Measurements from ENCODE around the gene CFAP61.

Gene CFAP61

DNA sequence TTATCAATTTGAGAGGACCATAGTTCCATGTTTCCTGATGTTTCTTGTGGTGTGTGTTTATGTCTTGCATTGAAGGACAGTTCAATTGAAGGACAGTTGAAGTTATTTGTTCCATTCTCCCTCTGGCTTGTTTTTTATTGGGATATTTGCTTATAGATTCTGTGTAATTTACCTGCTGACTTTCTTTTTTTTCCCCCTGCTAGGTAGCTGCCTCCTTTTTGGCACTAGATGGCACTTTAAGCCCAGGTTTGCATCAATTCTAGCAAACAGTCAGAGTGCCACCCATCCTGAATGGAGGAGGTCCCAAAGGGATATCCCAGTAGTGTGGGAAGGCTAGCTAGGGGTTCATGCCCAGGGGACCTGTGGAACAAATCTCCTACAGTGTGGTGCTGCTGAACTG lies 78.1 kb downstream of the CFAP61 start (continued):
- TF ChIP-seq ZFHX2 (tag by site-specific recombination; conservative IDR thresholded peaks at IDR 0.05): no peak
- TF ChIP-seq ZNF626 (tag by site-specific recombination; IDR thresholded peaks at IDR 0.05): peak; percentile 92
- TF ChIP-seq BCL11A (tag by site-specific recombination; IDR thresholded peaks at IDR 0.05; ENCODE audit: low read depth): no peak
- TF ChIP-seq ZNF48 (tag by site-specific recombination; IDR thresholded peaks at IDR 0.05): no peak
- no peak for TF ChIP-seq ZNF175 (tag by site-specific recombination; IDR thresholded peaks at IDR 0.05)
- TF ChIP-seq, protein P1, sequence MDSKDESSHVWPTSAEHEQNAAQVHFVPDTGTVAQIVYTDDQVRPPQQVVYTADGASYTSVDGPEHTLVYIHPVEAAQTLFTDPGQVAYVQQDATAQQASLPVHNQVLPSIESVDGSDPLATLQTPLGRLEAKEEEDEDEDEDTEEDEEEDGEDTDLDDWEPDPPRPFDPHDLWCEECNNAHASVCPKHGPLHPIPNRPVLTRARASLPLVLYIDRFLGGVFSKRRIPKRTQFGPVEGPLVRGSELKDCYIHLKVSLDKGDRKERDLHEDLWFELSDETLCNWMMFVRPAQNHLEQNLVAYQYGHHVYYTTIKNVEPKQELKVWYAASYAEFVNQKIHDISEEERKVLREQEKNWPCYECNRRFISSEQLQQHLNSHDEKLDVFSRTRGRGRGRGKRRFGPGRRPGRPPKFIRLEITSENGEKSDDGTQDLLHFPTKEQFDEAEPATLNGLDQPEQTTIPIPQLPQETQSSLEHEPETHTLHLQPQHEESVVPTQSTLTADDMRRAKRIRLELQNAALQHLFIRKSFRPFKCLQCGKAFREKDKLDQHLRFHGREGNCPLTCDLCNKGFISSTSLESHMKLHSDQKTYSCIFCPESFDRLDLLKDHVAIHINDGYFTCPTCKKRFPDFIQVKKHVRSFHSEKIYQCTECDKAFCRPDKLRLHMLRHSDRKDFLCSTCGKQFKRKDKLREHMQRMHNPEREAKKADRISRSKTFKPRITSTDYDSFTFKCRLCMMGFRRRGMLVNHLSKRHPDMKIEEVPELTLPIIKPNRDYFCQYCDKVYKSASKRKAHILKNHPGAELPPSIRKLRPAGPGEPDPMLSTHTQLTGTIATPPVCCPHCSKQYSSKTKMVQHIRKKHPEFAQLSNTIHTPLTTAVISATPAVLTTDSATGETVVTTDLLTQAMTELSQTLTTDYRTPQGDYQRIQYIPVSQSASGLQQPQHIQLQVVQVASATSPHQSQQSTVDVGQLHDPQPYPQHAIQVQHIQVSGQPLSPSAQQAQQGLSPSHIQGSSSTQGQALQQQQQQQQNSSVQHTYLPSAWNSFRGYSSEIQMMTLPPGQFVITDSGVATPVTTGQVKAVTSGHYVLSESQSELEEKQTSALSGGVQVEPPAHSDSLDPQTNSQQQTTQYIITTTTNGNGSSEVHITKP (tag by site-specific recombination; IDR thresholded peaks at IDR 0.05): no peak
- no peak for TF ChIP-seq ZNF416 (tag by site-specific recombination; IDR thresholded peaks at IDR 0.05)
- peak; percentile 87 for TF ChIP-seq ZNF610 (tag by site-specific recombination; IDR thresholded peaks at IDR 0.05; ENCODE audit: borderline replicate concordance)
- no peak for TF ChIP-seq ZNF433 (tag by site-specific recombination; IDR thresholded peaks at IDR 0.05; ENCODE audit: low read depth)
- no peak for TF ChIP-seq ZFP3 (tag by site-specific recombination; IDR thresholded peaks at IDR 0.05; ENCODE audit: low read depth)
- TF ChIP-seq ZBTB8A (tag by site-specific recombination; IDR thresholded peaks at IDR 0.05): peak; percentile 25; the same call in 1 of the 2 replicates
- no peak for TF ChIP-seq ZNF292 (tag by site-specific recombination; IDR thresholded peaks at IDR 0.05; ENCODE audit: borderline replicate concordance, low read depth)
- TF ChIP-seq ZBTB1 (tag by site-specific recombination; IDR thresholded peaks at IDR 0.05): no peak
- no peak for TF ChIP-seq ZNF571 (tag by site-specific recombination; IDR thresholded peaks at IDR 0.05)
- no peak for TF ChIP-seq ZNF112 (tag by site-specific recombination; IDR thresholded peaks at IDR 0.05)
- TF ChIP-seq, protein P2, sequence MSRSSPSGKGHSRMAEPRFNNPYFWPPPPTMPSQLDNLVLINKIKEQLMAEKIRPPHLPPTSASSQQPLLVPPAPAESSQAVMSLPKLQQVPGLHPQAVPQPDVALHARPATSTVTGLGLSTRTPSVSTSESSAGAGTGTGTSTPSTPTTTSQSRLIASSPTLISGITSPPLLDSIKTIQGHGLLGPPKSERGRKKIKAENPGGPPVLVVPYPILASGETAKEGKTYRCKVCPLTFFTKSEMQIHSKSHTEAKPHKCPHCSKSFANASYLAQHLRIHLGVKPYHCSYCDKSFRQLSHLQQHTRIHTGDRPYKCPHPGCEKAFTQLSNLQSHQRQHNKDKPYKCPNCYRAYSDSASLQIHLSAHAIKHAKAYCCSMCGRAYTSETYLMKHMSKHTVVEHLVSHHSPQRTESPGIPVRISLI (tag by site-specific recombination; IDR thresholded peaks at IDR 0.05): 0 out of 2 replicates have a peak, but pooled peaks have one; percentile 46
- no peak for TF ChIP-seq ZNF324 (tag by site-specific recombination; IDR thresholded peaks at IDR 0.05)
- TF ChIP-seq ZNF132 (tag by site-specific recombination; IDR thresholded peaks at IDR 0.05; ENCODE audit: borderline replicate concordance): no peak
- TF ChIP-seq ZNF585B (tag by site-specific recombination; IDR thresholded peaks at IDR 0.05): no peak
- TF ChIP-seq ZNF544 (tag by site-specific recombination; IDR thresholded peaks at IDR 0.05): no peak
- TF ChIP-seq, protein P3, sequence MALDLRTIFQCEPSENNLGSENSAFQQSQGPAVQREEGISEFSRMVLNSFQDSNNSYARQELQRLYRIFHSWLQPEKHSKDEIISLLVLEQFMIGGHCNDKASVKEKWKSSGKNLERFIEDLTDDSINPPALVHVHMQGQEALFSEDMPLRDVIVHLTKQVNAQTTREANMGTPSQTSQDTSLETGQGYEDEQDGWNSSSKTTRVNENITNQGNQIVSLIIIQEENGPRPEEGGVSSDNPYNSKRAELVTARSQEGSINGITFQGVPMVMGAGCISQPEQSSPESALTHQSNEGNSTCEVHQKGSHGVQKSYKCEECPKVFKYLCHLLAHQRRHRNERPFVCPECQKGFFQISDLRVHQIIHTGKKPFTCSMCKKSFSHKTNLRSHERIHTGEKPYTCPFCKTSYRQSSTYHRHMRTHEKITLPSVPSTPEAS (tag by site-specific recombination; IDR thresholded peaks at IDR 0.05): no peak
- peak; percentile 49 for TF ChIP-seq ZNF529 (tag by site-specific recombination; IDR thresholded peaks at IDR 0.05; ENCODE audit: insufficient replicate concordance)
- peak; percentile 60; the same call in 1 of the 2 replicates for TF ChIP-seq REPIN1 (tag by site-specific recombination; IDR thresholded peaks at IDR 0.05; ENCODE audit: low read depth)
- TF ChIP-seq OVOL3 (tag by site-specific recombination; IDR thresholded peaks at IDR 0.05): no peak
- no peak for TF ChIP-seq ZNF561 (tag by site-specific recombination; IDR thresholded peaks at IDR 0.05; ENCODE audit: borderline replicate concordance)
- no peak for TF ChIP-seq ZNF350 (tag by site-specific recombination; IDR thresholded peaks at IDR 0.05)
- no peak for TF ChIP-seq ZBTB21 (tag by site-specific recombination; IDR thresholded peaks at IDR 0.05)
- peak; percentile 76; the same call in 1 of the 2 replicates for TF ChIP-seq ZSCAN30 (tag by site-specific recombination; IDR thresholded peaks at IDR 0.05)
- TF ChIP-seq, protein P4, sequence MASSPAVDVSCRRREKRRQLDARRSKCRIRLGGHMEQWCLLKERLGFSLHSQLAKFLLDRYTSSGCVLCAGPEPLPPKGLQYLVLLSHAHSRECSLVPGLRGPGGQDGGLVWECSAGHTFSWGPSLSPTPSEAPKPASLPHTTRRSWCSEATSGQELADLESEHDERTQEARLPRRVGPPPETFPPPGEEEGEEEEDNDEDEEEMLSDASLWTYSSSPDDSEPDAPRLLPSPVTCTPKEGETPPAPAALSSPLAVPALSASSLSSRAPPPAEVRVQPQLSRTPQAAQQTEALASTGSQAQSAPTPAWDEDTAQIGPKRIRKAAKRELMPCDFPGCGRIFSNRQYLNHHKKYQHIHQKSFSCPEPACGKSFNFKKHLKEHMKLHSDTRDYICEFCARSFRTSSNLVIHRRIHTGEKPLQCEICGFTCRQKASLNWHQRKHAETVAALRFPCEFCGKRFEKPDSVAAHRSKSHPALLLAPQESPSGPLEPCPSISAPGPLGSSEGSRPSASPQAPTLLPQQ (tag by site-specific recombination; IDR thresholded peaks at IDR 0.05): no peak
- TF ChIP-seq ZNF510 (tag by site-specific recombination; IDR thresholded peaks at IDR 0.05; ENCODE audit: insufficient replicate concordance): no peak
- peak; percentile 56; the same call in 1 of the 2 replicates for TF ChIP-seq KLF8 (tag by site-specific recombination; IDR thresholded peaks at IDR 0.05)
- no peak for TF ChIP-seq ZNF660 (tag by site-specific recombination; IDR thresholded peaks at IDR 0.05)
- no peak for TF ChIP-seq SALL2 (tag by site-specific recombination; IDR thresholded peaks at IDR 0.05; ENCODE audit: borderline replicate concordance)
- no peak for TF ChIP-seq ZNF223 (tag by site-specific recombination; IDR thresholded peaks at IDR 0.05)
- no peak for TF ChIP-seq ZNF133 (tag by site-specific recombination; IDR thresholded peaks at IDR 0.05)
- TF ChIP-seq ZBTB17 (tag by site-specific recombination; IDR thresholded peaks at IDR 0.05): no peak
- no peak for TF ChIP-seq ZNF248 (tag by site-specific recombination; IDR thresholded peaks at IDR 0.05)
